Measurements from ENCODE around the gene SEC24D. TPM values are rescaled to one million over a fixed set of nuclear protein-coding genes. Genes with fewer than 3 reads are reported as not detected.

Gene SEC24D
- total RNA-seq, 1 experiment from 2014 or later, result 61.5 TPM

DNA sequence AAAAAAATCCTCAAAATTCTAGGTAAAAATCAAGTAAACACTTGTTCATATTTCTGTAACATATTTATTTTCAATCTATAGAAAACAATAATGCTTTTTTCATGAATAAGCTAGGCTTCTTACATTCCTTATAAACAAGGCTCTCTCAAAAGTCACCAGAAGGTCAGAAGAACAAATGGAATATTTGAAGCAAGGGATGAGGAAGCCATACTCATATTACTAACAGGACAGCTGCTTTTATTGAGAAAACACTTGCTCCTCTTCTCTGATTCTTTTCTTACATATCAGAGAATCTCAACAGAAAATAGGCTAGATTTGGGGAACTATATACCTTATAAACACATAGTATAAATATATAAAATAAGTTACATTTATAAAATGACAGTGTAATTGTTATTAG is 82.8 kb downstream of the SEC24D start:
- no peak overlapping the region for H4K5ac ChIP-seq (ENCODE audit: insufficient read length, low read depth, low read length)
- no peak overlapping the region for H2BK120ac ChIP-seq (ENCODE audit: low read depth, low read length, poor library complexity, severe bottlenecking)
- no peak overlapping the region for H4K8ac ChIP-seq (replicated peaks; ENCODE audit: insufficient read length, low read depth, low read length)
- no peak overlapping the region for H3K27ac Mint-ChIP-seq
- peaks cover 13 to 15% of the 10 kb centered on the region in 2 experiments for H3K4me1 Mint-ChIP-seq
- no peaks in the 10 kb centered on the region for H3K27me3 ChIP-seq (ENCODE audit: insufficient read depth, low read length)
- H4K91ac ChIP-seq (ENCODE audit: insufficient read length, low read depth, low read length), result no peak overlapping the region
- H2BK5ac ChIP-seq (ENCODE audit: insufficient read length, low read length), result no peak overlapping the region
- H3K79me1 ChIP-seq (ENCODE audit: insufficient read depth, low read depth, low read length, poor library complexity, severe bottlenecking), result no peaks in the 10 kb centered on the region
- H3K23ac ChIP-seq (ENCODE audit: insufficient read length, low read depth, low read length), result no peak overlapping the region
- H2AFZ ChIP-seq (ENCODE audit: low read length), result no peak overlapping the region
- peaks cover 10 to 23% (median 15%) of the 10 kb centered on the region in 3 experiments; a peak in 6 of 7 replicates for H3K36me3 Mint-ChIP-seq (ENCODE audit: insufficient read depth in 1 of 3, low read depth in 3 of 3)
- H3K27ac ChIP-seq (ENCODE audit: insufficient read length, low read depth, low read length), result no peak overlapping the region
- H3K9me3 Mint-ChIP-seq, result no peaks in the 10 kb centered on the region
- no peaks in the 10 kb centered on the region for H4K20me1 ChIP-seq (ENCODE audit: control insufficient read depth, insufficient read depth, insufficient read length)
- H3K9ac ChIP-seq (ENCODE audit: extremely low read depth, insufficient read length, low read length), result no peak overlapping the region
- no peak overlapping the region for H3T11ph ChIP-seq (ENCODE audit: low read length)
- no peak overlapping the region for H3K18ac ChIP-seq (ENCODE audit: insufficient read length, low read depth, low read length)
- no peak overlapping the region for H3K4me2 ChIP-seq (ENCODE audit: insufficient read depth, insufficient read length, low read length)
- H3K4me3 Mint-ChIP-seq, result no peak overlapping the region
- no peak overlapping the region for H3K14ac ChIP-seq (ENCODE audit: insufficient read depth, low read length)
- no peak overlapping the region for H3K4ac ChIP-seq (ENCODE audit: low read depth, low read length)
- H2AK5ac ChIP-seq (ENCODE audit: insufficient read length, low read length), result no peak overlapping the region
- TF ChIP-seq, protein P1, sequence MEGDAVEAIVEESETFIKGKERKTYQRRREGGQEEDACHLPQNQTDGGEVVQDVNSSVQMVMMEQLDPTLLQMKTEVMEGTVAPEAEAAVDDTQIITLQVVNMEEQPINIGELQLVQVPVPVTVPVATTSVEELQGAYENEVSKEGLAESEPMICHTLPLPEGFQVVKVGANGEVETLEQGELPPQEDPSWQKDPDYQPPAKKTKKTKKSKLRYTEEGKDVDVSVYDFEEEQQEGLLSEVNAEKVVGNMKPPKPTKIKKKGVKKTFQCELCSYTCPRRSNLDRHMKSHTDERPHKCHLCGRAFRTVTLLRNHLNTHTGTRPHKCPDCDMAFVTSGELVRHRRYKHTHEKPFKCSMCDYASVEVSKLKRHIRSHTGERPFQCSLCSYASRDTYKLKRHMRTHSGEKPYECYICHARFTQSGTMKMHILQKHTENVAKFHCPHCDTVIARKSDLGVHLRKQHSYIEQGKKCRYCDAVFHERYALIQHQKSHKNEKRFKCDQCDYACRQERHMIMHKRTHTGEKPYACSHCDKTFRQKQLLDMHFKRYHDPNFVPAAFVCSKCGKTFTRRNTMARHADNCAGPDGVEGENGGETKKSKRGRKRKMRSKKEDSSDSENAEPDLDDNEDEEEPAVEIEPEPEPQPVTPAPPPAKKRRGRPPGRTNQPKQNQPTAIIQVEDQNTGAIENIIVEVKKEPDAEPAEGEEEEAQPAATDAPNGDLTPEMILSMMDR (conservative IDR thresholded peaks at IDR 0.05), result no peak
- H3K9me3 ChIP-seq (ENCODE audit: control insufficient read depth, low read depth, low read length), result no peaks in the 10 kb centered on the region
- no peak for DNase-seq
- H2BK12ac ChIP-seq (ENCODE audit: insufficient read length, low read depth, low read length), result no peak overlapping the region
- H2BK15ac ChIP-seq (ENCODE audit: low read depth, low read length), result no peak overlapping the region
- no peaks in the 10 kb centered on the region for H3K4me1 ChIP-seq (ENCODE audit: insufficient read depth, low read length)
- no peaks in the 10 kb centered on the region for H3K27me3 Mint-ChIP-seq (ENCODE audit: low read depth)
- no peaks in the 10 kb centered on the region; the same call in 1 of the 2 replicates for H3K79me2 ChIP-seq (ENCODE audit: insufficient read depth, low read length)
- H3K56ac ChIP-seq (ENCODE audit: insufficient read length, low read depth, low read length), result no peak overlapping the region
- H3K23me2 ChIP-seq (ENCODE audit: insufficient read length, low read depth, low read length, poor library complexity, severe bottlenecking), result no peaks in the 10 kb centered on the region
- no peak overlapping the region for H2BK20ac ChIP-seq (ENCODE audit: low read depth, low read length, poor library complexity, severe bottlenecking)
